GM20000 (cell line): Measurements from ENCODE around the gene CPN2.

Experiments used
- DNase-seq: peaks from one replicate; pipeline ENCODE4 v3.0.0; 2012; ENCODE audit warnings: low spot score
- CTCF ChIP-seq: IDR thresholded peaks from 2 replicates; pipeline ENCODE4 v1.5.1; 2012; ENCODE audit warnings: mild to moderate bottlenecking, control low read depth; ENCODE audit errors: extremely low read depth, missing control alignments

The CPN2 gene

GRCh38 chr3:194343561-194343893 lies 7.6 kb downstream of the CPN2 start:
- no peak for TF ChIP-seq CTCF
- no peak for DNase-seq

GRCh38 chr3:194342861-194343560 lies 8.1 kb downstream of the CPN2 start:
- DNase-seq = no peak
- no peak for TF ChIP-seq CTCF

- TF ChIP-seq CTCF = no peak
- DNase-seq = no peak
These were observed 10.2 kb downstream of the CPN2 start for GRCh38 chr3:194340757-194341400.

- TF ChIP-seq CTCF = no peak
- no peak for DNase-seq
These were observed 11.3 kb downstream of the CPN2 start for GRCh38 chr3:194339840-194340239.

- DNase-seq = no peak
These were observed 11.8 kb downstream of the CPN2 start for GRCh38 chr3:194339356-194339755.

GRCh38 chr3:194337965-194338753 lies 13.0 kb downstream of the CPN2 start:
- no peak for TF ChIP-seq CTCF

More at GRCh38 chr3:194339356-194339755, 11.8 kb downstream of the CPN2 start:
- TF ChIP-seq CTCF = no peak

More at GRCh38 chr3:194337965-194338753, 13.0 kb downstream of the CPN2 start:
- no peak for DNase-seq
